Coronary artery (tissue), 2 donors: ENCODE measurements around the gene LGALS1.
"Not testable (repeated sequence)": the region's sequence is repeated elsewhere in the genome, so short reads cannot be mapped to it uniquely, and the experiment has no call there.

ENCODE experiments used
- DNase-seq: peaks from one replicate; pipeline ENCODE4 v3.0.0-alpha.2; 2017; ENCODE audit warnings: low spot score
- H3K27ac ChIP-seq, 2 donors: fragments of 200-600 bp; sonication (generic); one replicate each; pipeline ENCODE4 v1.5.1; 2016 to 2019
- H3K4me3 ChIP-seq: fragments of 200-600 bp; sonication (generic); 2 replicates; pipeline ENCODE4 v1.5.1; 2016; ENCODE audit warnings: mild to moderate bottlenecking, moderate library complexity
- TF ChIP-seq, protein P1 (sequence below): fragments of 200-600 bp; sonication (generic); IDR thresholded peaks from one replicate; pipeline ENCODE4 v1.5.1; 2019; ENCODE audit warnings: antibody characterized with exemption

LGALS1 gene

DNA sequence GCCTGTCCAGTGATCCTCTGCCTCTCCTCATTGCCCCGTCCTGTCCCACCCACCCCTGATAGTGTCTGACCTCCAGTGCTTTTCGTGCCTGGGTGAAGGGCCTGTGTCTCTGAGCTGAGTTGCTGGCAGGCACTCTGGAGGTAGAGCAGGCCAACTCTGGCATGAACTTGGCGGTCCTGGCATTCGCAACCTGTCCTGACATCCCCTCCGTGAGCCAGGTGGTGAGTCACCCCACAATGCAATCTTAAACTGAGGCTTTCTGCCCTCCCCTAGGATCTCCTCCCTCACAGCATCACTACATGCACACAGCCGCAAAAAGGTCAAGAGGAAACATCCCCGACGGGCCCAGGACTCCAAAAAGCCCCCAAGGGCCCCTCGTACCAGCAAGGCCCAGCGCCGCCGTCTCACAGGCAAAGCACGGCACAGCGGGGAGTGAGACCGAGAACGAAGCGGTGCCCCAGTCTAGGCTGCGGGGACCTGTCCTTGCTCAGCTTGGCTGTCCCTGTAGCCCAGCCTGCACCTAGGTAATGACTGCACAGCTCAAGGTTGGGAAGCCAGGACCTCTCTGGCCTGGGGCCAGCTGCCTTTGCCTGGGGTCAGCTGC lies 15.6 kb downstream of the LGALS1 start:
- Histone ChIP-seq H3K4me3 (no peak overlapping the region), H3K27ac (no peak overlapping the region)
- no peak for DNase-seq
- TF ChIP-seq, protein P1, sequence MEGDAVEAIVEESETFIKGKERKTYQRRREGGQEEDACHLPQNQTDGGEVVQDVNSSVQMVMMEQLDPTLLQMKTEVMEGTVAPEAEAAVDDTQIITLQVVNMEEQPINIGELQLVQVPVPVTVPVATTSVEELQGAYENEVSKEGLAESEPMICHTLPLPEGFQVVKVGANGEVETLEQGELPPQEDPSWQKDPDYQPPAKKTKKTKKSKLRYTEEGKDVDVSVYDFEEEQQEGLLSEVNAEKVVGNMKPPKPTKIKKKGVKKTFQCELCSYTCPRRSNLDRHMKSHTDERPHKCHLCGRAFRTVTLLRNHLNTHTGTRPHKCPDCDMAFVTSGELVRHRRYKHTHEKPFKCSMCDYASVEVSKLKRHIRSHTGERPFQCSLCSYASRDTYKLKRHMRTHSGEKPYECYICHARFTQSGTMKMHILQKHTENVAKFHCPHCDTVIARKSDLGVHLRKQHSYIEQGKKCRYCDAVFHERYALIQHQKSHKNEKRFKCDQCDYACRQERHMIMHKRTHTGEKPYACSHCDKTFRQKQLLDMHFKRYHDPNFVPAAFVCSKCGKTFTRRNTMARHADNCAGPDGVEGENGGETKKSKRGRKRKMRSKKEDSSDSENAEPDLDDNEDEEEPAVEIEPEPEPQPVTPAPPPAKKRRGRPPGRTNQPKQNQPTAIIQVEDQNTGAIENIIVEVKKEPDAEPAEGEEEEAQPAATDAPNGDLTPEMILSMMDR, result no peak

DNA sequence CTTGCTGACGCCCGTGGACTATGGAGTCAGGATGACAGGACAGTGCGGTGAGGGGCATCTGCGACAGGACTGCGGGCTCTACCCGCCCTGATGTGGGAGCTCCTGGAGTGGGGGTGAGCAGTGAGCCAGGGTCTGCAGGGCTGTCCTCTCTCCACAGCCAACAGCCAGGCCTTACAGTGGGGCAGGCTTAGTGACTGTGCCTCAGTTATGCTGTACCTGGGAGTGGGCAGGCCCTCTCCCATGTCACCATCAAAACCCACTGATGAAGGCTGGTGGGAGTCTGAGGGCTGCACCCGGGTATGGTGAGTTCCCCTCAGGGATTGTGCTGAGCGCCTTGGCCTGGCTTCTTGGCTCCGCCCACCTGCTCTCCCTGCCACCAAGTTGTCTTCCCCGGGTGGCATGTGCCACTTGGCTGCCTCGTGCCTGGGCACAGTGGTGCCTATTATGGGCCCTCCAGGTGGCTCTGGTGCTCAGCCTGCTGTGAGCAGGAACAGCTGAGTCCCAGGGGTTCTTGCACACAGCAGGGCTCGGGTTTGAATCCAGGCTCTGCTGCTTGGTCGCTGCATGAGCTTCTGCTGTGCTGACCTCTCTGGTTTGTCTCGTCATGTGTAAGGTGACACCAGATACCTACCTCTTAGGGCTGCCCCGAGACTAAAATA lies 17.3 kb downstream of the LGALS1 start:
- TF ChIP-seq, protein P1, result no peak
- no peak for DNase-seq

DNA sequence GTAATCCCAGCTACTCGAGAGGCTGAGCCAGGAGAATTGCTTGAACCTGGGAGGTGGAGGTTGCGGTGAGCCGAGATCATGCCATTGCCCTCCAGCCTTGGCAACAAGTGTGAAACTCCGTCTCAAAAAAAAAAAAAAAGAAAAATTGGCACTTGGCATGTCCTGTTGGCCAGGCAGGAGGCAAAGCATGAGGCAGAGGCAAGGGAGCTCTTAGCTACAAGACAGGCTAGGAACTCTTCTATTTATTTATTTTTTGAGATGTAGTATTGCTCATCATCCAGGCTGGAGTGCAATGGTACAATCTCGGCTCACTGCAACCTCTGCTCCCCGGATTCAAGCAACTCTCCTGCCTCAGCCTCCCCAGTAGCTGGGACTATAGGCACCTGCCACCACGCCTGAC lies 18.7 kb downstream of the LGALS1 start:
- H3K4me3 ChIP-seq, H3K27ac ChIP-seq, DNase-seq: not testable (repeated sequence)

More for the DNA sequence above, 17.3 kb downstream of the LGALS1 start:
- no peak overlapping the region for H3K4me3 ChIP-seq
- H3K27ac ChIP-seq, result no peak overlapping the region

DNA sequence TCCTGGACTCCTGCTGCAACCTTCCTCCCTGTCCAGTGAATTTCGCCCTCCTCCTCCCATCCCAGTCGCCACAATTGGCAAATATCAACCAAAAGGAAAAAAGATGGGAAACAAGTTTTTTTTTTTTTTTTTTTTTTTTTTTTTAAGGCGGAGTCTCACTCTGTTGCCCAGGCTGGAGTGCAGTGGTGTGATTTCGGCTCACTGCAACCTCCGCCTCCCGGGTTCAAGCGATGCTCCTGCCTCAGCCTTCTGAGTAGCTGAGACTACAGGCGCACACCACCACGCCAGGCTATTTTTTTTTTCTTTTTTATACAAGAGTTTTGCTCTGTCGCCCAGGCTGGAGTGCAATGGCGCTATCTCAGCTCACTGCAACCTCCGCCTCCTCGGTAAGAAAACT lies 20.8 kb downstream of the LGALS1 start:
- peak overlapping the region; percentile 47 for H3K4me3 ChIP-seq
- H3K27ac ChIP-seq, DNase-seq: not testable (repeated sequence)

DNA sequence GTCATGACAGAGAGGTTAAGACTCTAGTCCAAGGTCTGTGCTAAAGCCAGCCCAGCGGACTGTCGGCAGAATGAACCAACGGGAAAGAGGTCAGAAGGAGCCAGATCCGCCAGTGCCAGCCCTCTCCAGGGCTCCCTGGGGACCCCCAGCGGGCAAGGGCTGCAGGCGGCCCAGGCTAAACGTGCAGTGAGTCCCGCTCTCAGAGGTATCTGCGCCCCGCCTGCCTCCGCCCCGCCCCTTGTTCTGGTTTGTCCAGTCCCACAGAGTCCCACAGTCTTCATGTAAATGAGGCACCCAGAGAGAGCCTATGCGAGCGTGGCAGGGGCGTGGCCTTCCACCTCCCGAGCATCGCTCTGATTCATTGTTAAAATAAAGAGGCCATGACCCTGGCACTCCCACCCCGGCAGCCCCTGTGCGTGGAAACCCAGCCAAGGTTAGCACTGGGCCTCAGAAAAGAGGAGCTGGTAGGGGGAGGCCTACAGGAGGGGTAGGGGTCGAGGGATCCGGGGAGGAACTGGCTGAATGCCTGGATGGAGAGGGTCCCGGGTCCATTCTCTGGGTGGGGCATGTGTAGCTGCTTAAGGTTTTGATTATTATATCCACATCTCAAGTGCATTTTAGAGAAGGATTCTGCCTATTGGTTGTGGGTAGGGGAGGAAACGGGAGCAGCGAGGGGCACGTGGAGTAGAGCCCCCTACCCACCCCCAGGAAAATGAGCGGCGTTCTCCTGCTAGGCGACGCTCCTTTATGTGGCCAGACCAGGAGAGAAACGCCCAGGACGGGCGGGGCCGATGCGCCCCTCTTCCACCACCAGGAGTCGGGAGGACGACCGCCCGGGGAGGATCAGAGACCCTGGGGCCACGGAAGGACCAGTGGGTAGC lies 21.5 kb downstream of the LGALS1 start, which contains the start of gene TRIOBP:
Gene TRIOBP, plus strand, starts transcription at position 392 of the 881 bp plus-strand sequence. CDS start 4,318 bp downstream, outside the sequence.
- DNase-seq, result peak; percentile 97
- peak within 1 kb of the TSS; percentile 47 for H3K4me3 ChIP-seq
- TF ChIP-seq, protein P1, result no peak
- peak within 1 kb of the TSS; percentile 23 to 33 for H3K27ac ChIP-seq

DNA sequence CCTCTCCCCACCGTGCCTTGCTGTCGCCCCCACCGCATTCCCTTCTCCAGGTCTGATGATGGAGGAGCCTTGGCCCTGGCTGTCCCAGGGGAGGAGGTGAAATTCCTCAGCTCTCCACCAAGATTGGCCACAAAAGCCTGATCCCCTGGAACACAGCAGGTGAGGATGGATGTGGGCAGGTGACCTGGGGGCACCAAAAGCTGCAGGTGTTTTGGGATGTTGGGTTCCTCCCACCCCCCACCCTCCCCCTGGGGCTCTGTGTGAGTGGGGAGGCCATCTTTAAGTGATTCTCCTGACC lies 22.1 kb downstream of the LGALS1 start:
- Histone ChIP-seq H3K27ac (peak overlapping the region in 1 of 2 donors; percentile 33), H3K4me3 (no peak overlapping the region)
- TF ChIP-seq, protein P1, result no peak
- DNase-seq, result no peak

DNA sequence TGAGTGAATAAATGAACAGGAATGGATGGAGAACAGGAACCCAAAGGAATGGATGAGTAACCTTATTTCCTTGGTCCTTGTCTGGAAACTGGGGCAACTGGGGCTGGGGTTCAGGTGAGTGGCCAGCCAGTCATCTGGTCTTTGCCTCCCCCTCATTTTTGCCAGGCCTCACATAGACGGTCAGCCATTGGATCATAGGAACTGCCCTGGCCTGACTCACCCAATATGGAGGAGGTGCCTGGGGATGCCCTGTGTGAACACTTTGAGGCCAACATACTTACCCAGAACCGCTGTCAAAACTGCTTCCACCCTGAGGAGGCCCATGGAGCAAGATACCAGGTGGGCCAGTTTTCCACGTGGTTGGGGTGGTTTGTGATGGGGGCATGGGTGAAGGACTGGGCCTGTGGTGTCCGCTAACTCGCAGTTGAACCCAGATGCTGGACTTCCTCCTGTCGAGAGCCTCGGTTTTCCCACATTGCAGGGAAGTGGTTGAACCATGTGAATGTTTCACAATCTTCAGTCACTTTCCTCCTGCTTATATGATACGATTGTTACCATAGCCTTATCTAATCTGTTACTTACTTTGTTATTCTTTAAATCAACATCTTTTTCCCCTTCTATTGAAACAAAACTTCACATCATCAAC lies 25.8 kb downstream of the LGALS1 start:
- TF ChIP-seq, protein P1, result no peak
- Histone ChIP-seq H3K27ac (no peak overlapping the region), H3K4me3 (no peak overlapping the region)
- DNase-seq, result no peak
